GM10847 (cell line): Measurements from ENCODE around the gene ZCWPW1.

ENCODE experiments used
- POLR2A ChIP-seq: IDR thresholded peaks from 2 replicates; pipeline ENCODE4 v1.6.1; 2011; ENCODE audit not compliant: insufficient read length; ENCODE audit errors: extremely low read depth

Gene ZCWPW1, protein sequence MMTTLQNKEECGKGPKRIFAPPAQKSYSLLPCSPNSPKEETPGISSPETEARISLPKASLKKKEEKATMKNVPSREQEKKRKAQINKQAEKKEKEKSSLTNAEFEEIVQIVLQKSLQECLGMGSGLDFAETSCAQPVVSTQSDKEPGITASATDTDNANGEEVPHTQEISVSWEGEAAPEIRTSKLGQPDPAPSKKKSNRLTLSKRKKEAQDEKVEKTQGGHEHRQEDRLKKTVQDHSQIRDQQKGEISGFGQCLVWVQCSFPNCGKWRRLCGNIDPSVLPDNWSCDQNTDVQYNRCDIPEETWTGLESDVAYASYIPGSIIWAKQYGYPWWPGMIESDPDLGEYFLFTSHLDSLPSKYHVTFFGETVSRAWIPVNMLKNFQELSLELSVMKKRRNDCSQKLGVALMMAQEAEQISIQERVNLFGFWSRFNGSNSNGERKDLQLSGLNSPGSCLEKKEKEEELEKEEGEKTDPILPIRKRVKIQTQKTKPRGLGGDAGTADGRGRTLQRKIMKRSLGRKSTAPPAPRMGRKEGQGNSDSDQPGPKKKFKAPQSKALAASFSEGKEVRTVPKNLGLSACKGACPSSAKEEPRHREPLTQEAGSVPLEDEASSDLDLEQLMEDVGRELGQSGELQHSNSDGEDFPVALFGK

DNA sequence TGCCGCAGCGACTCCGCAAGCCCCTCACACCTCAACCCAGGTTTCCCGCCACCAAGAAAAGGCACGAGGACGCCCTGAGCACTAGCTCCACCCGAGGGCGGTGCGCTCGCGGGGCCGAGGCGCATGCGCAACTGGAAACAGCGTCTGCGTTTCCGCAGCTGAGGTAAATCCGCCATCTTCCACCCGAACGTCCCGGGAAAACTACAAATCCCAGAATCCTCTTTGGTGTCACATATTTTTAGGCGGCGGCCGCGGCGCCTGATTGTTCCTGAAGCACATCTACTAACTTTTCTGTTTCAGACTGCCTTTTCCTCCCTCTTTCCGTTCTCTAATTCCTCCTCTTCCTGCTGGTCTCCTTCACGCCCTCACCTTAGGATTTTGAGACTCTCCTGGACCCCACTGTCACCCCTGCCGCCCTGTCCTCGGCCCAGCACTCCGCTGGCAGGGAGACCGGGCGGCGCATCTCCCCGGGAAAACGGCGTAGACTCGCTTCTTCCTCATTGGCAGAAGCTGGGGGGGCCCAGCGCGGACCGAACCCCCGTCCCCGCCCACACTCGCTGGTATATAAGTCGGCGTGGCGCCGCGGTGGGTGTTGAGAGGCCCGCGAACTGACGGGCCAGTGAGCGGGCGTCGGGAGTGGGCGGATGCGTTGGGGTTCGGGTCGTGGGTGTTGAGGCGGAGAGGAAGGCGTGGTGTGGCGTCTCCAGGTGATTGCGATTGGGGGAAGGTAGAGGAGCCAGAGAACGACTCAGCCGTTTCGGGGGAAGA lies at the start of gene ZCWPW1:
ZCWPW1 (minus strand) TSS at position 505 of the 768 bp plus-strand sequence. CDS start 8,054 bp downstream, outside the sequence.
- peak; percentile 100 for TF ChIP-seq POLR2A

DNA sequence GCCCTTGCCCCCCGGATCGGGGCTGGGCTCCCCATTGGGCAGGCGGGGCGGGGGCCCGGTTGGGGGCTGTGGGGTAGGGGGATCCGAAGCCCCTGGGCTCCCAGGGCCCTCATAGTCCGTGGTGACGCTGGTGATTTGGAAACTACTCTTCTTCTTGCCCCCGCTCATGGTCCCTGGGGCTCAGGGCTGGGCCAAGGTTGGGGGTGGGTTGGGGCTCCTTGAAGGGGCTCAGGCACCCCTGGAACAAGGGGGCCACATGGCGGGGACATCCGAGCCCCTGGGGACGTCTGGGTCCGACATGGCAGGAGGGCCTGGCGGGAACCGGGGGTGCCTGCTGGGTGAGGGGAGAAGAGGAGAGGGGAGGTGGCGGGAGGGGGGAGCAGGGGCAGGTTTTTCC lies 49.4 kb upstream of the ZCWPW1 start:
- no peak for TF ChIP-seq POLR2A

DNA sequence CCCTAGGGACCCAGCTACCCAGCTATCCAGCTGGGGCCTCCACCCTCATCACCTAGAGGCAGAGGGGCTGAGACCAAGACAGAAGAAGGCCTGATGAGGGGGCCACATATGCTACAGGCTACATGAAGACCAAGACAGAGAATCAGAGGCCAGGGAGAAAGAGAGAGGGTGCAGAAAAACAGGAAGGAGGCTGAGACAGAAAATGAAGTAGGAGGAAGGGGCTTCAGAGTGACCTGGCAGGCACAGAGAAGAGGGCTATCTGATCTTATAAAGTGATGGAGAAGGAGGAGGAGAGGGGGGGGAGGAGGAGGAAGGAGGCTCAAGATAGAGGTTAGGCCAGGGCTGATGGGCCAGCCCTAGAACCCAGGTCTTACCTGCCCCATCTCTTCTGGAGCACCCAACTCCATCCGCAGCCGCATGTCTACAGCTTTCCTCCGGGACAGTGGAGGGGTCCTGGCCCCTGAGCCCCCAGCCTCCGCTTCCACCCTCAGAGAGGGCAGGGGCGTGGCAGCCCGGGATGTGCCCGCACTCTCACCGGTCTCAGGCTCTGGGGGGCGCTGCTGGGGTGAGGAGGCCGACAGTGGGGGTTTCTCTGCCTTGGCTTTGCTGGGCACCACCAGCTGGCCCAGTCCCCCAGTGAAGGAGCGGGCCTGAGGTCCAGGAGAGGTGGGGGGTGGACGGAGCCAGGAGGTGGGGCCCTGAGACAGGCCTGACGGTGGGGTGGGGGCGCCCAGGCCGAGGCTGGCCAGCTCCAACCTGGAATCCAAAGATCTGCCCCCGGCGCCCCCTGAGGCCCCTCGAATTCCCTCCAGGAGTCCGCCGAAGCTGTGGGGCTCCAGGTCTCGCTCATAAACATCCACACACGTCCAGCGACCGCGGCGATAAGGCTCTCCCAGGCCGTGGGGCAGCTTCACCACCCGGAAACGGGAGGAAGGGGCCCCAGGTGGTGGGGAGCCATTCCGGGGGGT lies 48.7 kb upstream of the ZCWPW1 start:
- no peak for TF ChIP-seq POLR2A

DNA sequence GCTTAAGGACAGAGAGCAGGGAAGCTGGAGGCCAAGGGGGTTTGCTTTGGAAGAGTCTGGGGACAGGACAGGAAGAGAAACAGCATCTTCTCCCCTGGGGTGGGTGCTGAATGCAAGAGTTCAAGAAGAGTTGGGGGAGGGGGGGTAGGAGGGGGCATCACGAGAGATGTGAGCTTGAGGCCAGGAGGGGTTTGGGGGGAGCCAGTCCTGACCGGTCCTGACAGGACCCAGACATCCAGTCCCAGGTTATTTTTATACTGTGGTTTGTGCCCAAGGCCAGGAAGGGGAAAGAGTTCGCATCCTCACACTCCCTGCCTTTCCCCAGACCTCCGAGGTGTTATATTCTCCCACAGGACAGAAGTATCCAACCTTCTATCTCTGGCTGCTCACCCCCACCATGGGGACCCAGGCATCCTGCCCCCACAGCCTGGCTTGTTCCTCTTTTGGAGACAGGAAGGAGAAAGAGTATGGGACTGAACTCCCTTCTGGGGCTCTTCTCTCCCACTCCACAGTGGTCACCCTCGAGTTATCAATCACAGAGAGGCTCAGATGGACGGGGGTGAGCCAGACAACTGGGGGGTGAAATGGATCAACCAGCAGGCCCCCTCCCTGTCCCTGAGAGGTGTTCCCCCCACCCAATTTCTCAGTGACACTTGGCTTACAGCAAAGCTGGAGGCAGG lies 47.7 kb upstream of the ZCWPW1 start:
- no peak for TF ChIP-seq POLR2A

DNA sequence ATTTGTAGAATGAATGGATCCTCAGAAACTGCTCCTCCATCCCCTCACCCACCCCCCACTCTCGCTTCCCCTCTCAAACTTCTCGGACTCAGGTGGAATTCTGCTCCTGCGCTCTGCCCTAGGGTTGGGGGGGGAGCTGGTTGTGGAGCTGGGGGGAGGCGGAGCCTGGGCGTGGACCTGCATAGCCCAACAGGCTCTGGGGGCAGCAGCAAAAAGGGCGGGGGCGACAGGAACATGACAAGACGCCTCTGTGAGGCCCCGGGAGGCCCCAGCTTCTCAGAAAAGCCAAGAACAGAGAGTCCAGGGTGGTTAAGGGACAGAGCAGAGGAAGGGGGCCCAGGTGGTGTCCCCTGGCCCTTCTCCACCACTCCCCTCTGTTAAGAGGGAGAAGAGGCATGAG lies 47.0 kb upstream of the ZCWPW1 start:
- TF ChIP-seq POLR2A = no peak

DNA sequence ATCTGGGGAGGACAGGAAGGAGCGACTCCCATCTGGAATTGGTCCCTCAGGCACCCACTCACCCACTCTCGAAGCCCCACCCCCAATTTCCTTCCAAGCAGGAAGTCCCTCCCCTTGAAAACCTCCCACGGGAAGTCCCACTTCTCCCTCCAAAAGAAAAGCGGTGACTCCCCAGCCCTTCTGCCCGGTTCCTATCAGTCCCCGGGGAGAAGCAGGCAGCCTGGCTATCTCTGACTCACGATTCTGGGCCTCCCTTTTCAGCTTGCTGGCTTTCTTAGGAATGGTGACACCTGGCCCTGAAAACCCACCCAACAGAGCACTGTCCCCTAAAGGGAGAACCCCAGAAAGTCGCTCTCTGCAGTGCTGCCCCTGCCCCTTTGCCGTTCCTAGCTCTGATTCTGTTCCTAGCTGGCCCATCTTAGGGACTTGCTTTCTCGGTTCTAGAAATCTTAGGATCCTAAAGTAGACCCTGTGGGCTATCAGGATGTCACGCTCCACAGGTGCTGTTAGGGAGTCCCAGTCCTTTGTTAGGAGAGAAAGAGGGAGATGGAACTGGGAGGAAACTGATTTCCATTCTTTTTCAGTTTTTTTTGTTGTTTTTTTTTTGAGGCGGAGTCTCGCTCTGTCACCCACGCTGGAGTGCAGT lies 44.5 kb upstream of the ZCWPW1 start:
- no peak for TF ChIP-seq POLR2A

DNA sequence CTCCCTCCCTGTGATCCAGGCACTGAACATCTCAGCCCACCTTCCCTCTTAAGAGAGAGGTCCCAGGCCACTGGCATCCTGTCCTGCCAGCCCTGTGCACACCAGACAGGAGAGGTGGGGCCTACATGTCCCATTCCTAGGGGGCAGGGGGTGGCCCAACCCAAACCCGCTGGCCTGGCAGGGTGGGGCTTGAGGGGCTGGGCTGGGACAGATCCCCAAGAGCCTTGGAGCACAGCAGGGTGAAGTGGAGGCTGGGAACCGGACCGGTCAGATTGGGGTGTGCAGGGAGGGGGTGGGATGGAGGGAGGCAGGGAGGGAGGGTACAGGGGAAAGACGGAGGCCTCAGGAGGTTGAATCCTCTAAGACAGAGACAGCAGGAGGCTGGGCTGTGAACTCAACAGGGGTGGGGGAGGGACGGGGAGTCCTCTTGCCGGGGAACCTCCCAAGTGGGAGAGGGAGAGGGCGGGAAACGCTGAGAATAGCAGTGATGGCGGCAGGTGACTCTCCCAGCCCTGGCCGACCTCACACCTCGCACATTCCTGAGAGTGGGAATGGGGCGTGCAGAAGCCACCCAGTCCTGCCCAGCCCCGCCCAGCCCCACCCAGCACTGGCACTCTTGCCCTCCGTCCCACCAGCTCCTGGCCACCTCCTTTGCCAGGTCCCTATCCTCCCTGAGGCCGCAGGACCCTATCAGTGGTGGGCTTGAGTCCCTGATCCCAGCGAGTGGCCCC lies 43.8 kb upstream of the ZCWPW1 start:
- TF ChIP-seq POLR2A = no peak

DNA sequence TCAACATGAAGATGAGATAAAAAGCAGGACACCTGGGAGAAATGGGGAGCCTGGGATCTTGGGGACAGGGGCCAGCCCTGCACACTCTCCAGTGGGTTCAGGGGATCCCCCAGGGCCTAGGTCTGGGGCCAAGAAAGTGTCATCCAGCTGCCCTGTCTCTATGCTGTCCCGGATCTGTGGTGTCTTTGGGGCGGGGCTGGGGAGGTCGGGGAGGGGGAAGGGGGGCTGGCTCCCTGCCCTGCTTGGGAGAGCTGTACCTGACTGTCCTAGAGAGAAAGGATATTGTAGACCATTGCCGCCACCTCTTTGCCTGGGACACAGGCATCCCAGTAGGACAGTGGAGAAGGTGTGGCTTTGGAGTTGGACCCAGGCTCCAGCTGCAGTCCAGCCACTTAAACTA lies 42.5 kb upstream of the ZCWPW1 start:
- TF ChIP-seq POLR2A = no peak

DNA sequence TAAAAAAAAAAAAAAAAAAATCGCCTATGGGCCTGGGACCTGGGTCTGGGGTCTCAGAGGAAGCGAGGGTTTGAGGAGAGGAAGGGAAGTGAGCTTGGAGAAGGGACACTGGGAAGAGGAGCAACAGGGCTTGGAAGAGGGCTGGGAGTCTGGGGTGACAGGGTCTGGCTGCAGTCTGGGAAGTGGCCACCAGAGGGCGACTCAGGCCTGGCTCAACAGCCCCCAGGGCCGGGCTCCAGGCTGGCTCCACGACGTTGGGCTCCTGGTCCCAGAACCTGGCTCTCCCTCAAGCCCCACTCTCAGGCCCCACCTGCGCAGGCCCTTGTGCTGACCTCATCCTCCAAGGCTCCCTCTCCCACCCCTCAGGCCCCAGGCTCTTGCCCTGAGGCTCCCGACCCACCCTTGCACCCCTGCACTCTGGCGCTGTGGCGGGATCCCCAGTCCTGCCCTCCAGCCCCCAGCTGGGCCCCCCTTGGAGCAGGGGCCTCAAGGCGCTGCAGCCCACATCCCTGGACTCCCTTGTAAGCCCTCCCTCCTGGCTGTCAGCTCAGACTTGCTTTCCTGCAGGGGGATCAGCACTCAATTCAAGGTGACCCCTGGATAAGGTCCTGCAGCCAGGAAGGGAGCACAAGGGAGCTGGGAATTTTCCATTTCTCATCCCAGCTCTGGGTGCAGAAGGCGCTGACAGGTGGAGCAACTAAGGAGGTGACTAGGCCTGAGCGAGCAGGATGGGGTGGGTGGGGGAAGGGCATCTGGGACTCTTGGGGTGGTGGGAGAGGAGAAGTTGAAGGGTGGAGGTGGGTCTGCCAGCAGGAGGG lies 40.9 kb upstream of the ZCWPW1 start:
- TF ChIP-seq POLR2A = no peak

DNA sequence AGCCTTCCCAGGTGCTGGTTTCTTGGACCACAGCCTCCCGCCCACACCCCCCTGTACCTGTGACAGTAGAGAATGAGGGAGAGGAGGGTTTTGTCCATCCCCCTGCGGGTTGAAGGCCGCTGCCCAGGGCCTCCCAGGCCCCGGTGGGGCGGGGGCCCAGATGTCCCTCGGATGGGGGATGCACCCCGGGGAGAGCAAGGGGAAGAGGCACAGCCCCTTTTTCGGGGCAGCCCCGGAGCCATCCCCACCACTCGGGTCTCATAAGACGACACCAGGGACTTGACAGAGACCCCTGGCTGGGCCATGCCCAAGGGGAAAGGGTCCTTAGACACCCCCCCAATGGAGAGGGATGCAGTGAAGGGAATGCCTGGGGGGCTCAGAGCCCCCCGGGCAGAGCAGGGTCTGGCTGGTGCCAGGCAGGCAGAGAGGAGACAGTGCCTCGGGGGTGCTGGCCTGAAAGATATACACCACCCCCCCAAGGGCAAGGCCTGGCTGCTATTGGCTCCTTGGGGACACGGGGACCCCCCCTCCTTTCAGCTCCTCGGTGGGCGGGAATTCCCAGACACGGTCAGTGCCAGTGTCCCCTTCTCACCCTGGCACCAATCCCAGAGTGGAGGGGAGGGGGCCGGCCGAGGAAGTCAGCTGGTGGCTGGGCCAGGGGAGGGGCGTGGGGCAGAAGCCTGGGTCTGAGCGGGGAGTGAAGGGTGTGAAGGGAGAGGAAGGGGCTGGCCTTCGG lies 39.3 kb upstream of the ZCWPW1 start:
- no peak for TF ChIP-seq POLR2A
